ENCODE data around the gene ELF1.

ELF1 gene

DNA sequence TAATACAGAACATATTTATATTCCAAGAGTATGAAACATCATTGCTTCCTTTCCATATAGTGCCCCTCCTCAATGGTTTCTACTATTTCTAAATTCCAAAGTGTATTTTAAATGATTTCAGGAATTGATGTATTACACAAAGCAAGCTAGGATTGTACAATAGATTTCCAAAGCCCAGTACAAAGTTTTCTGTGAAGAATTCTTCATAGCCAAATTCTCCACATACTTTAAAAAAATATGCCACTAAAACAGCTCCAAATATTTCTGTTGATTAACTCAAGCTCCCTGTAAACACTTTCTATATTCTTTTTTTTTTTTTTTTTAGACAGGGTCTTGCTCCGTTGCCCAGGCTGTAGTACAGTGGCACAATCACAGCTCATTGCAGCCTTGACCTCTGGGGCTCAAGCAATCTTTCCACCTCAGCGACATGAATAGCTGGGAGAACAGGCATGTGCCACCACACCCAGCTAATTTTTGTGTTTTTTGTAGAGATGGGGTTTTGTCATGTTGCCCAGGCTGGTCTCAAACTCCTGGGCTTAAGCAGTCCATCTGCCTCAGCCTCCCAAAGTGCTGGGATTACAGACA is 50.6 kb downstream of the ELF1 start:
- H4K20me1 ChIP-seq (ENCODE audit: insufficient read depth, low read length, poor library complexity, severe bottlenecking): peaks cover 99% of the 10 kb centered on the region

DNA sequence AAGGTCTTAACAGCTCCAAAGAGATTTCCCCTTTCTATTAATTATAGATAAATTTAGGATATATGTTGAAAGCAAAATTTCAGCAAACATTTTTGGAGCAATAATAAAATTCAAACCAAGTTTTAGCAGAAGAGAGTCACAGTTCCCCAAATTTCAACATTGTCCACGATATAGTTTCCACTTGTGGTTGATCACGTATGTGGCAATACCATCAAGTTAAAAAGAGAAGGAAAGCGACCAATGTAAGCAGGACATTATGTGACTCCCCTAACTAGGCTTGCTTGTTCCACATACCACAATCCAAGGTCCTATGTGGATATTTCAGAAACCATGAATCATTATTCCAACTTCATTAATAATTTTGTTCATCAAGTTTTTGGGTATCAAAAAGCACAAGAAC is 52.8 kb downstream of the ELF1 start:
- Histone ChIP-seq H3F3A (ENCODE audit: low read depth) (no peaks in the 10 kb centered on the region; the same call in 1 of the 2 replicates), H3K9ac (ENCODE audit: low read depth, low read length, poor library complexity, severe bottlenecking) (peak overlapping the region; percentile 2), H3K79me2 (ENCODE audit: insufficient read depth, low read length) (peaks cover 100% of the 10 kb centered on the region), H3K4me3 (ENCODE audit: low read length, poor library complexity, severe bottlenecking) (peak overlapping the region; percentile 39), H3K36me3 (ENCODE audit: insufficient read depth, low read length) (peaks cover 82% of the 10 kb centered on the region), H3K4me2 (ENCODE audit: low read depth, low read length, poor library complexity, severe bottlenecking) (peak overlapping the region; percentile 94), H3K27me3 (ENCODE audit: insufficient read depth, low read length, poor library complexity, severe bottlenecking) (no peaks in the 10 kb centered on the region), H3K4me1 (ENCODE audit: insufficient read depth, low read length, poor library complexity, severe bottlenecking) (peaks cover 79% of the 10 kb centered on the region), H3K9me2 (replicated peaks; ENCODE audit: low read depth, low read length) (no peaks in the 10 kb centered on the region), H3K9me3 (ENCODE audit: insufficient read depth, low read depth, low read length) (no peaks in the 10 kb centered on the region), H4K20me1 (ENCODE audit: insufficient read depth, low read length, poor library complexity, severe bottlenecking) (peaks cover 99% of the 10 kb centered on the region), H2AFZ (ENCODE audit: low read length) (no peak overlapping the region)
- TF ChIP-seq EZH2phosphoT487 (IDR thresholded peaks at IDR 0.05; ENCODE audit: borderline replicate concordance): no peak
- TF ChIP-seq, protein P1, sequence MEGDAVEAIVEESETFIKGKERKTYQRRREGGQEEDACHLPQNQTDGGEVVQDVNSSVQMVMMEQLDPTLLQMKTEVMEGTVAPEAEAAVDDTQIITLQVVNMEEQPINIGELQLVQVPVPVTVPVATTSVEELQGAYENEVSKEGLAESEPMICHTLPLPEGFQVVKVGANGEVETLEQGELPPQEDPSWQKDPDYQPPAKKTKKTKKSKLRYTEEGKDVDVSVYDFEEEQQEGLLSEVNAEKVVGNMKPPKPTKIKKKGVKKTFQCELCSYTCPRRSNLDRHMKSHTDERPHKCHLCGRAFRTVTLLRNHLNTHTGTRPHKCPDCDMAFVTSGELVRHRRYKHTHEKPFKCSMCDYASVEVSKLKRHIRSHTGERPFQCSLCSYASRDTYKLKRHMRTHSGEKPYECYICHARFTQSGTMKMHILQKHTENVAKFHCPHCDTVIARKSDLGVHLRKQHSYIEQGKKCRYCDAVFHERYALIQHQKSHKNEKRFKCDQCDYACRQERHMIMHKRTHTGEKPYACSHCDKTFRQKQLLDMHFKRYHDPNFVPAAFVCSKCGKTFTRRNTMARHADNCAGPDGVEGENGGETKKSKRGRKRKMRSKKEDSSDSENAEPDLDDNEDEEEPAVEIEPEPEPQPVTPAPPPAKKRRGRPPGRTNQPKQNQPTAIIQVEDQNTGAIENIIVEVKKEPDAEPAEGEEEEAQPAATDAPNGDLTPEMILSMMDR (conservative IDR thresholded peaks at IDR 0.05; ENCODE audit: low read length): no peak

More for the DNA sequence above, 50.6 kb downstream of the ELF1 start:
- Histone ChIP-seq H3K9ac (ENCODE audit: low read depth, low read length, poor library complexity, severe bottlenecking) (no peak overlapping the region), H3K9me2 (replicated peaks; ENCODE audit: low read depth, low read length) (no peaks in the 10 kb centered on the region), H3K36me3 (ENCODE audit: insufficient read depth, low read length) (peaks cover 82% of the 10 kb centered on the region; the same call in 1 of the 2 replicates), H3K4me3 (ENCODE audit: low read length, poor library complexity, severe bottlenecking) (peak overlapping the region; percentile 10), H3K9me3 (ENCODE audit: insufficient read depth, low read depth, low read length) (no peaks in the 10 kb centered on the region), H3K79me2 (ENCODE audit: insufficient read depth, low read length) (peaks cover 100% of the 10 kb centered on the region), H3K27me3 (ENCODE audit: insufficient read depth, low read length, poor library complexity, severe bottlenecking) (no peaks in the 10 kb centered on the region), H3K4me1 (ENCODE audit: insufficient read depth, low read length, poor library complexity, severe bottlenecking) (peaks cover 93% of the 10 kb centered on the region), H3K4me2 (ENCODE audit: low read depth, low read length, poor library complexity, severe bottlenecking) (peak overlapping the region; percentile 94), H2AFZ (ENCODE audit: low read length) (no peak overlapping the region), H3F3A (ENCODE audit: low read depth) (no peaks in the 10 kb centered on the region; the same call in 1 of the 2 replicates)
- no peak for TF ChIP-seq EZH2phosphoT487 (IDR thresholded peaks at IDR 0.05; ENCODE audit: borderline replicate concordance)
- TF ChIP-seq, protein P1 (conservative IDR thresholded peaks at IDR 0.05; ENCODE audit: low read length): no peak

DNA sequence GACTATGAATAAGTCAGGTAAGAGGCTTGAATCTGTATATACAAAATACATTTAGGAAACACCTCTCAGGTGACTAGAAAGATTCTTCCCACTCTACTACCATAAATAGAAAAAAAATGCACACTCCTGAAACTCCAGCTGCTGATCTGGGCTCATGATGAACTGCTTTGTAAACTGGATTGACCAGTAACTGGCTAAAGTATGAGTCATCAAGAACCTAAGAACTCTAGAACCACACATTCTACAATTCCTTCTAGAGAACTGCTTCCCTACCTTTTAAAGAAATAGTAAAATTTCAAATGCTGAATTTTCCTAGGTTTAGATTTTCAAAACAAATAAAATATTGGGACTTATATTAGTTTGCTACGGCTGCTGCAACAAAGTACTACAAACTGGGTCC is 55.2 kb downstream of the ELF1 start:
- Histone ChIP-seq H3K9me2 (replicated peaks; ENCODE audit: low read depth, low read length) (no peaks in the 10 kb centered on the region), H3F3A (ENCODE audit: low read depth) (no peaks in the 10 kb centered on the region), H3K4me1 (ENCODE audit: insufficient read depth, low read length, poor library complexity, severe bottlenecking) (peaks cover 58% of the 10 kb centered on the region), H3K9ac (ENCODE audit: low read depth, low read length, poor library complexity, severe bottlenecking) (no peak overlapping the region), H4K20me1 (ENCODE audit: insufficient read depth, low read length, poor library complexity, severe bottlenecking) (peaks cover 98% of the 10 kb centered on the region), H3K4me3 (ENCODE audit: low read length, poor library complexity, severe bottlenecking) (no peak overlapping the region), H2AFZ (ENCODE audit: low read length) (no peak overlapping the region), H3K9me3 (ENCODE audit: insufficient read depth, low read depth, low read length) (no peaks in the 10 kb centered on the region), H3K27me3 (ENCODE audit: insufficient read depth, low read length, poor library complexity, severe bottlenecking) (no peaks in the 10 kb centered on the region), H3K36me3 (ENCODE audit: insufficient read depth, low read length) (peaks cover 82% of the 10 kb centered on the region), H3K4me2 (ENCODE audit: low read depth, low read length, poor library complexity, severe bottlenecking) (peak overlapping the region; percentile 34), H3K79me2 (ENCODE audit: insufficient read depth, low read length) (peaks cover 100% of the 10 kb centered on the region)
- TF ChIP-seq, protein P1 (conservative IDR thresholded peaks at IDR 0.05; ENCODE audit: low read length): no peak
- no peak for TF ChIP-seq EZH2phosphoT487 (IDR thresholded peaks at IDR 0.05; ENCODE audit: borderline replicate concordance)
